Esophagus squamous epithelium (tissue), 5 donors: ENCODE results near the gene GPER1. TPM values are rescaled to one million over a fixed set of nuclear protein-coding genes. Genes with fewer than 3 reads are reported as not detected.

Experiments used
- DNase-seq: peaks from one replicate; lab custom pipeline; 2025; lab: John Stamatoyannopoulos, UW
- H3K27ac ChIP-seq, 4 donors: fragments of 200-600 bp; sonication (generic); one replicate each; pipeline ENCODE4 v1.5.1; 2016 to 2019; ENCODE audit warnings: mild to moderate bottlenecking in 1 of 4
- H3K27me3 ChIP-seq, 4 donors: fragments of 200-600 bp; sonication (generic); 1 replicate in 3 of 4; 2 replicates in 1 of 4; pipeline versions ENCODE4 v1.5.1 to v1.6.0; 2017 to 2021; ENCODE audit warnings: antibody characterized with exemption in 1 of 4
- H3K36me3 ChIP-seq, 3 donors: fragments of 200-600 bp; sonication (generic); one replicate each; pipeline ENCODE4 v1.5.1; 2016 to 2019
- H3K4me1 ChIP-seq, 3 donors: fragments of 200-600 bp; sonication (generic); one replicate each; pipeline ENCODE4 v1.5.1; 2017 to 2019
- H3K4me3 ChIP-seq, 4 donors: fragments of 200-600 bp; sonication (generic); 1 replicate in 3 of 4; 2 replicates in 1 of 4; pipeline ENCODE4 v1.5.1; 2016 to 2019; ENCODE audit warnings: mild to moderate bottlenecking in 2 of 4, moderate library complexity in 1 of 4
- H3K9me3 ChIP-seq, 3 donors: fragments of 200-600 bp; sonication (generic); one replicate each; pipeline ENCODE4 v1.5.1; 2016 to 2019
- POLR2A ChIP-seq, 4 donors: fragments of 450-650 bp; IDR thresholded peaks; one replicate each; pipeline ENCODE4 v1.6.1; 2017; ENCODE audit warnings: antibody characterized with exemption in 4 of 4, mild to moderate bottlenecking in 4 of 4, moderate library complexity in 3 of 4
- WGBS, 2 donors: methylation state at CpG; one replicate each; pipeline ENCODE4 v1.1.5; 2018; 5-methylcytosine and 5-hydroxymethylcytosine counted together
- intact Hi-C: fragments of 100-400 bp; cut with DNase I; formaldehyde crosslinking; loops from one replicate; pipeline ENCODE4 v1.15.0; 2022
- total RNA-seq, 4 donors: library from RNA; depleted of rRNA; stranded (reverse); fragments of >200 nt; gene quantifications; one replicate each; pipeline ENCODE4 v1.1.0, GENCODE V29; 2016
- TF ChIP-seq, protein P1 (sequence below), 6 experiments: fragments of 450-650 bp in 4 of 6; fragments of 200-600 bp in 2 of 6; sonication (generic) in 2 of 6; IDR thresholded peaks; one replicate each; pipeline ENCODE4 v1.5.1; 2016 to 2019; ENCODE audit warnings: antibody characterized with exemption in 6 of 6, mild to moderate bottlenecking in 4 of 6, moderate library complexity in 4 of 6
- donor health status: DM: yes; HTN: yes; CAD: no.

GPER1 gene
- total RNA-seq, 4 donors from 2014 or later = 0.87 to 2.3 (median 1.5) TPM

DNA sequence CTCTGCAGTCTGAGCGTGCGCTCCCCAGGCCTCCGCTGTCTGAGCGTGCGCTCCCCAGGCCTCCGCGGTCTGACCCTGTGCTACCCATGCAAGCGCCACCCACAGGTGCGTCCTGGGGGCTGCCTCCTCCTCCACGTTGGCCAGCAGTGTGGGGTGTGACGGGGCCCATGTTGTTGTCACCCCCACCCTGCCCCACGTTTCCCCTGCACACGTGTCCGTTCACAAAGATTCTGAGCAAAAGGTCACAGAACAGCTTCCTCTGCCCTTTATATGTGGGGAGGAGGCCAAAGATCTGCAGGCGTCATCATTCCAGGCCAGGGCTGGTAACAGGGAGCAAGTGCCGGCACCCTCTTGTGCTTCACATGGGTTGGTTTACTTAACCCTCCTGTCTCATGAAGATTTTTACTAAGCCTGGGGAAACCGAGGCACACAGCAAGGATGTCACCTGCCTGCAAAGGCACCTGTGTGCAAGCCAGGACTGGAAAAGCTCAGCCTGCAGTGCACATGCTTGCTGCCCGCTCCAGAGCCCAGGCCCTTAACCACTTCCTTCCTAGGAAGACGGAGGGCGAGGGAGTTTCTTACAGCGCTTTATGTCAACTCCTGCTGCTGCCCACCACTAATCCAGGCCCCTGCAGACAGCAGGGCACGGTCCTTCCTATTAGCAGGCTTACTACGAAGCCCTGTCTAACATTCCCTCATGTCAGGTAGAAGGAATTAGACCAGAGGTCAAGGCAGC, 38.7 kb upstream of the GPER1 start:
- no peaks in the 10 kb centered on the region for H3K36me3 ChIP-seq
- no peaks in the 10 kb centered on the region for H3K9me3 ChIP-seq
- WGBS, 2 donors = 59 to 77% methylated on average over 15 to 16 of the region's 23 CpGs
- H3K27me3 ChIP-seq = no peaks in the 10 kb centered on the region
- H3K4me3 ChIP-seq = no peak overlapping the region
- TF ChIP-seq POLR2A (IDR thresholded peaks at IDR 0.05) = no peak
- TF ChIP-seq, protein P1, sequence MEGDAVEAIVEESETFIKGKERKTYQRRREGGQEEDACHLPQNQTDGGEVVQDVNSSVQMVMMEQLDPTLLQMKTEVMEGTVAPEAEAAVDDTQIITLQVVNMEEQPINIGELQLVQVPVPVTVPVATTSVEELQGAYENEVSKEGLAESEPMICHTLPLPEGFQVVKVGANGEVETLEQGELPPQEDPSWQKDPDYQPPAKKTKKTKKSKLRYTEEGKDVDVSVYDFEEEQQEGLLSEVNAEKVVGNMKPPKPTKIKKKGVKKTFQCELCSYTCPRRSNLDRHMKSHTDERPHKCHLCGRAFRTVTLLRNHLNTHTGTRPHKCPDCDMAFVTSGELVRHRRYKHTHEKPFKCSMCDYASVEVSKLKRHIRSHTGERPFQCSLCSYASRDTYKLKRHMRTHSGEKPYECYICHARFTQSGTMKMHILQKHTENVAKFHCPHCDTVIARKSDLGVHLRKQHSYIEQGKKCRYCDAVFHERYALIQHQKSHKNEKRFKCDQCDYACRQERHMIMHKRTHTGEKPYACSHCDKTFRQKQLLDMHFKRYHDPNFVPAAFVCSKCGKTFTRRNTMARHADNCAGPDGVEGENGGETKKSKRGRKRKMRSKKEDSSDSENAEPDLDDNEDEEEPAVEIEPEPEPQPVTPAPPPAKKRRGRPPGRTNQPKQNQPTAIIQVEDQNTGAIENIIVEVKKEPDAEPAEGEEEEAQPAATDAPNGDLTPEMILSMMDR (IDR thresholded peaks at IDR 0.05) = no peak
- intact Hi-C loops = no loop called here
- DNase-seq = no peak
- peaks cover 21 to 95% (median 48%) of the 10 kb centered on the region in 3 donors for H3K4me1 ChIP-seq
- H3K27ac ChIP-seq = peak overlapping the region; percentile 26 to 90 (median 67)

DNA sequence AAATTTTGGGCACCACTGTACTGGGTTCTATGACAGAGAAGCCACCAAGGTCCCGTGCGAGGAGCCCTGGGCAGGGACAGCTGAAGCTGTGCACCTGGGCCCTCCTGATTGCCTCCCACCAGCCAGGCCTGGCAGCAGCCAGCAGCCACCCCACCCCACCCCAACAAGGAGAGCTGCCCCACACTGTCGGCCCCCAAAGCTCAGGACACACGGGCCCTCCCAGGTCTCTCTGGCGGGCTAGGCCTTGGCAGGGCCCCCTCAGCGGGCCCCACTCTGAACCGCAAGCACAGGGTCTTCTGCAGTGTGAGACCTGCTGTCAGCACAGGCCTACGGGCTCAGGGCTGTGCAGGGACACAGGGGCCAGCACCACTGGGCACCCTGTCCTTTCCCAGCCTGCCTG, 38.1 kb upstream of the GPER1 start:
- Histone ChIP-seq H3K4me1 (peaks cover 18 to 99% (median 53%) of the 10 kb centered on the region in 3 donors), H3K27me3 (no peaks in the 10 kb centered on the region), H3K9me3 (no peaks in the 10 kb centered on the region), H3K36me3 (no peaks in the 10 kb centered on the region), H3K27ac (peak overlapping the region; percentile 26 to 90 (median 67)), H3K4me3 (no peak overlapping the region)
- intact Hi-C loops = no loop called here
- 77% methylated on average over 2 of the region's 8 CpGs; no CpG with 5 or more reads in 1 of the 2 donors for WGBS, 2 donors
- TF ChIP-seq POLR2A (IDR thresholded peaks at IDR 0.05) = no peak
- TF ChIP-seq, protein P1 (IDR thresholded peaks at IDR 0.05) = no peak
- DNase-seq = no peak

GRCh38 chr7:1050254-1050906, 37.5 kb upstream of the GPER1 start:
- peak overlapping the region in 3 of 4 donors; percentile 70 to 90 (median 82) for H3K27ac ChIP-seq
- DNase-seq = no peak

GRCh38 chr7:1050956-1051690, 36.8 kb upstream of the GPER1 start:
- no peak overlapping the region for H3K4me3 ChIP-seq
- no peaks in the 10 kb centered on the region for H3K9me3 ChIP-seq
- peak overlapping the region; percentile 47 to 90 (median 76) for H3K27ac ChIP-seq
- no peaks in the 10 kb centered on the region for H3K27me3 ChIP-seq
- H3K36me3 ChIP-seq = no peaks in the 10 kb centered on the region
- DNase-seq = no peak
- WGBS, 2 donors = 75 to 97% methylated on average over 7 to 16 of the region's 22 CpGs
- no peak for TF ChIP-seq POLR2A (IDR thresholded peaks at IDR 0.05)
- TF ChIP-seq, protein P1 (IDR thresholded peaks at IDR 0.05) = no peak
- H3K4me1 ChIP-seq = peaks cover 19 to 99% (median 49%) of the 10 kb centered on the region in 3 donors
- intact Hi-C loops = no loop called here

More at GRCh38 chr7:1050254-1050906, 37.5 kb upstream of the GPER1 start:
- H3K9me3 ChIP-seq = no peaks in the 10 kb centered on the region
- no peaks in the 10 kb centered on the region for H3K36me3 ChIP-seq
- intact Hi-C loops = no loop called here
- H3K4me1 ChIP-seq = peaks cover 17 to 99% (median 51%) of the 10 kb centered on the region in 3 donors
- no peaks in the 10 kb centered on the region for H3K27me3 ChIP-seq
- H3K4me3 ChIP-seq = no peak overlapping the region
- TF ChIP-seq, protein P1 (IDR thresholded peaks at IDR 0.05) = no peak
- no peak for TF ChIP-seq POLR2A (IDR thresholded peaks at IDR 0.05)
- WGBS, 2 donors = 79 to 100% methylated on average over 2 to 14 of the region's 30 CpGs
